Colon (tissue), 2 donors: ENCODE results near the gene KCNMB3.

Source experiments
- FAIRE-seq: peaks from 2 replicates; lab custom pipeline; 2012; peaks lifted over from hg19 to GRCh38; lab: Jason Lieb, UNC
- donor health status: control.
- donor health status: control.

KCNMB3 gene

GRCh38 chr3:179196098-179196497, 54.8 kb downstream of the KCNMB3 start:
- FAIRE-seq: no peak

- no peak for FAIRE-seq
Observed at GRCh38 chr3:179194931-179195330, 56.0 kb downstream of the KCNMB3 start.
